Measurements from ENCODE around the gene ZHX3.
"Not testable (repeated sequence)": the region's sequence is repeated elsewhere in the genome, so short reads cannot be mapped to it uniquely, and the experiment has no call there.

The ZHX3 gene

DNA sequence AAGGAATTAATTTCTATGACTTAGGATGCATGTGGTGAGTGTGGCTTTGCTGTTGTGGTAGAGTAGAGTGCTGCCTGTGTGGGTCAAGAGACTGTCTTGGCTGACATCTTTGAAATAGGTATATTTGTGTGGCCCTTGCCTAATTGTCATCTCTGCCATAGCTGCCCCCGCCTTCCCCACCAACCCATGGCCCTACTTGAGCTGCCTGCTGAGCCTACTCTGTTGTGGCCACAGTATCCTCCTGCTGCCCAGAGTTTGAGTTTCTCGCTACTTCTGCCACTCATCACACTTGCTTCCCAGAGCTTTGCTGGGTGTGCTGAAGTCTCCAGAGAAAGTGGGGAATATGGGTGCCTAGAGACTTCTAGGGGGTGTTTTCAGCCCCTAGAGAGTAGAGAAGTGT, 172.2 kb downstream of the ZHX3 start:
- DNase-seq: no peak

DNA sequence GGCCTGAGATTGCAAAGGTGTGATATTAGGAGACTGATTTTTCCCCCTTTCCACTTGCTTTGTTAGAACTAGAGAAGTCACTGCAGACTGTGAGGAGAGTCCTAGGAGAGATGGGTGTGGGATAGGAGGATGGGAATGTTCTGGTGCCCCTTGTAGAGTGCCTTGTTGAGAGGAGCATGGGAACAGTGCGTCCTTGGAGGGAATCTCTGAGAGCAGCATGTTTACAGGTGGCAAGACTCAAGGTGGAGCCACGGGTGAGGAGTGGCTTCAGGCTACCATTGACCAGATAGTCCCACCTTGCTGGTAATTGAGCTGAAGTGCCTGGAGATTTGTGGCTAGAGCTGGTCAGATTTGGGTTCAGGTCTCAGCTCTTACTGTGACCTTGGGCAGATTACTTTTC, 174.2 kb downstream of the ZHX3 start:
- no peak for DNase-seq

DNA sequence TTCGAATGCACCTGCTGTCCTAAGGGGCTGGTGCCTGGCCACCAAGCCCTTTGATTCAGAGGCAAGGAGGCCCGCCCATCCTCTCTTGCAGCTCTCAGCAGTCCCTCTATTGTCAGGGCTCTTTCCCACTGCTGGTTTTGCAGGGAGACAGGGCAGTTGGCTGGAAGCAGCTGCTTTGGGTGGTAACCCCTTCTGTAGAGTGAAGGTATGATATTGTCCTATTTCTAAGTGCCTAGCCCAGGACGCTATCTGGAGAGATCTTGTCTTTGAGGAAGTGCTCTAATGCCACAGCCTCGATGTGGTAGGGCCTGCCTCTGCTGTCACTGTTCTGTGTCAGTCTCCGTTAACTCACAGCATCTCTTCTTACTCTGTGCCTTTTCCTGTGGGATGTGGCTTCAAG, 174.6 kb downstream of the ZHX3 start:
- DNase-seq: no peak

DNA sequence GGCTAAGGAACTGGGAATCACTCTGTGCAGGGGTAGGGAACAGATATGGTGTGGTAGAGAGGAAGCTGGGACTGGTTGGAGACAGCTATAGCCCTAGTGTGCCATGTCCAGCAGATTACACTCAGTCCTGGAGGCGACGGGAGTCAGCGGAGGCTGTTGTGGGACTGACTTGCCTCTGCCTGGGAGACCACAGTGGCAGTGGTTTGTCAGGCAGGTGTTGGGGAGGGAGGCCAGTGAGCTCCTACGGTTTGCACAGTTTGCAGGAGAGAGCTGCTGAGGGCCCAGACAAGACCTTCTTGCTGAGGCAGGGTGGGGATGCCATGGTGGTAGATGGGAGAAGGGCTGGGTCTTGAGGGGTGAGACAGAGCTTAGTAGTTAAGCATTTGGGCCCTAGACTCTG, 175.3 kb downstream of the ZHX3 start:
- DNase-seq: no peak

- DNase-seq: no peak
Observed at GRCh38 chr20:41141153-41141815, 176.2 kb downstream of the ZHX3 start.

DNA sequence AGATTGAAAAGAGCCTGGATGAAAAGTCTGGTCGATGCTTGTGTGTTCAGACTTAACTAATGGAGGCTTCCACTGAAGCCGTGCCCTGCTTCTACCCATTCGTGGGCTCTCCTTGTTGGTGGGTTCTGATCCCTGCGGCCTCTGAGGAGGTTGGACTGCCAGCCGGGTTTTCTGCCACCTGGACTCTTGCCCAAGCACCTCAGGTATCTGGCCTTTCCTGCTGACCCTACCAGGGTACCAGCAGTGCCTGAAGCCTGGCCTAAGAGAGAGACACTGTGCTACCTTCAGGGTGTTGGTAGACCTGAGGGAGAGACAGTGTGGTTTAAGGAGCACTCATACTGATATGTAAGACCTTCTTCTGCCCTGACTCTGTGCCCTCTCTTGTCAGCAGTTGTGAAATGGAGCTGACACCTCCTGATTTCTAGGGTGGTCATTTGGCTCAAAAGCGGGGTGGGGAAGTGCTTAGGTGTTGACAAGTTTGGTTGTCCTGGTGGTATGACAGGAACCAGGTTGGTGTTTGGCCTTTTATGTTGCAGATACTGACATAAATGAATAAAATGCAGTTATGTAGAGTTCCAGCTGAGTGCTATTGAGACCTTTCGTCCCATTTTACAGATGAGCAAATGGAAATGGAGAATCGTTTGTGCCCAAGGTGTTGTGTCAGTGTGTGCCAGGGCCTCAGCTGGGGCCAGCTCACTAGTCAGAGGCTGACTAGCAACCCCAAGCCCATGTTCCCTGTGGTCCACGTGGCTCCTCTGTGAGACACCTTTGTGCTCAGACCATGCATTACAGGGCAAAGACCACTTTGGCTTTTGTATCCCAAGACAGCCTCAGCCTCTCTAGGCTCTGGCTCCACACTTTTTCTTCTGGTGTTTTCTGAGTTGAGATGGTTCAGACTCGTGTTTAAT, 177.1 kb downstream of the ZHX3 start:
- DNase-seq: no peak

DNA sequence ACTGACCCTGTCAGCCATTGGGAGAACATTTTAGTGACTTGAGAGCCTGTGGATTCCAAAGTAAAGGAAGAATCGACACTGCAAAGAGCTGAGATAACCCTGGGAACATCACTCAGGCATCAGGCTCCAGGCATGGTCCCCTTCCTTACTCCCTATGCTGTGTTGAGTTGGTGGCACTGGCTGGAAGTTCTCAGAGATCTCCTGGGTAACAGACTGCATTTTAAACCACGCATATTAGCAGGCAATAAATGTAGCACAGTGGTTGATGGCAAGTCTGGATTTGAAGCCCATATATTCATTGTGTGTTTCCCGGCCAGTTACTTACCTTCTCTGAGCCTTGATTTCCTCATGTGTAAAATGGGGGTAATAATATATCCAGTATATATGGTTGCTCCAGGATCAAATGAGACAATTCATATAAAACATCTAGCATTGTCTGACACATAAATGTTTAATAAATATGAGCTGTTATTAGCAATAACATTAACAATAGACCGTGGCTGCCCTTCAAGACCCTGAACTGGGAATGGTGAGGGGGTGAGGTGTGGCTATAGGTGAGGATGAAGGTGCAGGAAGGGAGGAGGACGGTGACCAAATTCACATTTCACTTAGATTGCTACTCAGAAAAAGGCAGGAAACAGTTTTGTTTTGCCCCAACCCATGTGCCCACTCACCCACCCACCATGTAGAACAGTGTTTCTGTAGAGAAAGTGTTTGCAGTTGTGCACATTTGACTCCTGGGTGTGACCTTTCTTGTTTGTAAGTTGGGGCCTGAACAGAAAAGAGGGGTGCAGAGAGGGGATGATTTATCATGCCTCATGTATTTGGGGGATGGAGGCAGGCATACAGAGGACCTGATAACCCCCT, 178.1 kb downstream of the ZHX3 start:
- no peak for DNase-seq

DNA sequence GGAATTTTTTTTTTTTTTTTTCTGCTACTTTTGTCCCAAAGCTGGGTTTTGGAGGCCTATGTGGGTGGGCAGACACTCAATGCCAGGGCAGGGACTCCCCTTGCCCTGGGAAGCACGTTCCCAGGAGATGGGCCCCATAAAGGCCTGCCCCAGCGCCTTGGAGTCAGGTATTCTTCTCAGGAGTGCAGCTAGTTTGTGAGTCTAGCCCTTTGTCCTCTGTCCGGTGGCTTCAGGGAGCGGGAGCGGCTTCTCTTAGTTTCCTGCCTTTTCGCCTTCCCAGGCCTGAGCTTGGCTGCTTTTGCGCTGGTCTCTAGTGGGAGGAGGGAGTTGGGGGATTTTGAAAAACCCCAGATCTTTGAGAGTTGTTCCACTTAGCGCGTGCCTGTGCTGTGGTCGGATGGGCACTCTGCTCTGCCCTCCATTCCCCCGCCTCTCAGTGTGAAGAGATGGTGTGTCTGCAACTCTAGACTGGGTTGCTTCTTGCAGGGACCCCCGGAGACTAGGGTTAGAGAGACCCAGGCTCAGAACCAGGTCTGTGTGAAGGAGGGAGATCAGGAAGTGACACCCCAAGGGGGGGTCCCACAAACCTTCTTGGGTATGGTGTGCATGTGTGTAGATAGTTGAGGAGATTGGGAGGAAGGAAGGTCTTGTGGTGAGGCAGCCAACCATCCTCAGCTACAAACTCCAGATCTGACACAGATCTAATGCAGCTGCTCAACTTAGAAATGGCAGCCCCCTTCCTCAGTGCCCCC, 178.9 kb downstream of the ZHX3 start:
- no peak for DNase-seq

DNA sequence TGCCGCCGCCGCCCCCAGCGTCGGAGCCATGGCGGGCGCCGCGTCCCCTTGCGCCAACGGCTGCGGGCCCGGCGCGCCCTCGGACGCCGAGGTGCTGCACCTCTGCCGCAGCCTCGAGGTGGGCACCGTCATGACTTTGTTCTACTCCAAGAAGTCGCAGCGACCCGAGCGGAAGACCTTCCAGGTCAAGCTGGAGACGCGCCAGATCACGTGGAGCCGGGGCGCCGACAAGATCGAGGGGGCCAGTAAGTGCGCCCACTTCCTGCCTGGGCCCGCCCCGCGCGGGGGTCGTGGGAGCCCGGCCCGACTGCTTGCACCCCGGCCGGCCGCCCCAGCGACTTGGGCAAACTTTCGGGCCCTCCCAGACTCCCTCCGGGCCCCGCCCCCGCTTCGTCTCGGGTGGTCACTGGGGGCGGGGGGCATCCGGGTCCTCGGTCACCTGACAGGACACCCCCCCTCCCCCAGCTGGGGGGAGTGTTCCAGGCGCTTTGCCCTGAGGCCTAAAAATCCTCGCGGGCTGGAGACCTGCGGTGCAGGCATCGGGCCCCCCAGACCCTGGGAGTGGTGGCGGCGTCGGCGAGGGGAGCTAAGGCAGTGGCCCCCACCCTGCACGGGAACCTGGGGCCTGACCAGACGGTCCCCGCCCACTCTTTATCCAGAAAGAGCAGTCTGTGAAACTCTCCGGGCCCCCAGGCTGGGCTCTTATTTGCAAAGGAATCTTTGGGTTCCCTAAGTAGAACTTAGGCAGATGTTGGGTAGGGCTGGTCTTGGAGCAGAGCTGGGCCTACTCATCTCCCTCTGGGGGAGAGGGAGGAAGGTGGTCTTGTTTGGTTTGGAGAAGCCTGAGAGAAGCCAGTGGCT, 179.7 kb downstream of the ZHX3 start:
- DNase-seq: no peak

DNA sequence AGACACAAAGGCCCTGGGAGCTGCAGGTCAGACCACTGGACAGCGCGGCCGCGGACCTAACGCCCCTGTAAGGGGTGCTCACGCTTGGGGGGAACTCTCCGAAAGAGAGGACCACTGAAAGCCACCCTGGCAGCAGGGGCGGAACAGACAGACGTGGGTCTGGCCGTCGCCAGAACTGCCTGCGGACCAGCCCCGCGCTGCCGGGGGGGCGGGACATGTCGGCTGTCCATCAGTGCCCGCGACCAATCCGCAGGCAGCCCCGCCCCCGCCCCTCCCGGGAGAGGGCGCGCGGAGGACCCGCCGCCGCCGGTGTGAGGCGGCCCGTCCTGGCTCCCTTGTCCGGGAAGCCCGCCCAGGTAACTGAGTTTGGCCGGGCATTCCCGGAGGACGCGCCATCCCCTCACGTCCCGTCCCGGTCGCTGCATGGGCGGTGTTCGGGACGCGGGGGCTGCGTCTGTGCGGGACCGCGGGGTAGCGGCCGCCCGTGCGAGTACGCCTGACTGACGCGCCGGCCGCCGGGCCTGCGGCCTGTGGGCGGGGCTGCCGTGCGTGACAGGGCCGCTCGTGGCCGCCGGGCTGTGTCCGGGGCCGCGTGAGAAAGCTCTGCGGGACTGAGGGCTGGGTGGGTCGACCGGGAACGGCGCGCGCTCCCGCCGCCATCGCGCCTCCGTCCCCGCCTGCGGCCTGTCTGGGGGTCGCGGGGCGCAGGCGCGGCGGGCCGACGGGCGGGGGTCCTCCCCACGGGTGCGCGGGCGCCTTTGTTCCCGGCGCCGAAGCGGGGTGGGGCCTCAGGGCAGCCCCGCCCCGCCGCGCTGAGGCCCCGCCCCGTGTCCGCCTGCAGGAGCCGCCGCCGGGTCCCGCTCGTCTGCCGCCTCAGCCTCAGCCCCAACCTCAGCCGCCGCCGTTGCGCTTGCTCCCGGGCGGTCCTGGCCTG, 180.6 kb downstream of the ZHX3 start, which contains the start of gene PLCG1:
Gene PLCG1, plus strand, starts transcription at position 864 of the 934 bp plus-strand sequence. CDS start 99 bp downstream, outside the sequence.
- DNase-seq: no peak

- no peak for DNase-seq
Observed at GRCh38 chr20:41135888-41136679, 181.4 kb downstream of the ZHX3 start.

DNA sequence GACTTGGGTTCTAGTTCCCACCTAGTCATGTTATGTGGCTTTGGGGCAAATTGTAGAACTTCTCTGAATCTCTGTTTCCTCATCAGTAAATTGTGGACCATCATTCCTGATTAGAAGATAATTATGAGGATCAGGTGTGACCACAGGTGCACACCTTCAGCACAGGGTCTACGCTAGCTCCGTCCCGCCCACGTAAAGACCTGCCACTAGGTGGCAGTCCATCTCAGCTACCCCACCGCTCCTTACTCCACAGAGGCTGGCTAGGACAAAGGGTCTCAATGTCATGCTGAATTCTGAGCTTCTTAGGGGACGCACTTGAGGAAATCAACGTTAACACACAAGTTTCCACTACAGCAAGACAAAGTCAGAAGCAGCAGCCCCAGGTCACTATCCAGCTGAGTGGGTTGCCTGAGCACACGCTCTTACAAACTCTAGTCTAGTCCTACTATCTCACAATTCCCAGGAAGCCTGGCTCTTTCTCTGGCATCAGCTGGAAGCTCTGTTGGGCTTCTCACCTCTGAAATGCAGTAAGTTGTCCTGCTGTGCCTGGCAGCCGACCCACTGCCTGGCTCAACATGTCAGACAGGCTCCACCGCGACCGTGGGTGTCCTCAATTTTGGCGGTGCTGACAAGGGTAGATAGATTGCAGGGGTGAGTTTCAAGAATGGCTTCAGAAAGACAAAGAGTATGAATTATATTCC, 182.2 kb downstream of the ZHX3 start:
- no peak for DNase-seq

DNA sequence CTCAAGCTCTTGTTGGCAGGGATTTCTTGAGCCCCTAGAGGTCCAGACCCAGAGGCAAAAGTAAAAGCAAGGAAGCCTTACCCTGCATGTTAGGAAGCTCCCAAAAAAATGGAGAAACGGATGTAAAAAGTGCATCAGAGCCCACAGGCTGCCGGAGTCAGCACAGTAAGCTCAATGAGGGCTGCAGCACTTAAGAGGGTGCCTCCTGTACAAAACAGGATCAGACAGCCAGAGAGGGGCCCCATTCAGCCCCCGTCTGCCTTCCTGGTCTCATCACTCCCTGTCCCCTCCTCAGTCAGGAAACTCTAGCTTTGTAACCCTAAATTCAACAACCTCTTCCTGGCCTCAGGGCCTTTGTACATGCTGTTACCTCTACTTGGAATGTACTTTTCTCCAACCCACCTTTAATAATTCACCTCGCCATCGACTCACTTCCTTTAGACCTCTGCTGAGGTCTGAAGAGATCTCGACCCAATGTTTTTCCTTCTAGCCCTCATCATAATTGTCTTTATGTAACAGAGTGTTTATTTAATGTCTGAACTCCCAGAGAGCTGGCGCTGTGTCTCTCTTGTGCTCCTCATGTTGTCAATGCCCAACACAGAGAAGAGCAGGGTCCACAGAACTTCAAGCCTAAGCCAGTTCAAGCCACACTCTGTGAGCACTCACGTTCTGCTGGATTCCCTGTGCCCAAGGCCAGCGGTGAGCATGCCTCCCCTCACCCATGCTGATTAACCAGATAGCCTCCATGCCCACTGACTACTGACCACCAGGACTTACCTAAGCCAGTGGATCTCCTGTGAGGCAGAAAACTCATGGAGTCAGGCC, 183.0 kb downstream of the ZHX3 start:
- DNase-seq: no peak

DNA sequence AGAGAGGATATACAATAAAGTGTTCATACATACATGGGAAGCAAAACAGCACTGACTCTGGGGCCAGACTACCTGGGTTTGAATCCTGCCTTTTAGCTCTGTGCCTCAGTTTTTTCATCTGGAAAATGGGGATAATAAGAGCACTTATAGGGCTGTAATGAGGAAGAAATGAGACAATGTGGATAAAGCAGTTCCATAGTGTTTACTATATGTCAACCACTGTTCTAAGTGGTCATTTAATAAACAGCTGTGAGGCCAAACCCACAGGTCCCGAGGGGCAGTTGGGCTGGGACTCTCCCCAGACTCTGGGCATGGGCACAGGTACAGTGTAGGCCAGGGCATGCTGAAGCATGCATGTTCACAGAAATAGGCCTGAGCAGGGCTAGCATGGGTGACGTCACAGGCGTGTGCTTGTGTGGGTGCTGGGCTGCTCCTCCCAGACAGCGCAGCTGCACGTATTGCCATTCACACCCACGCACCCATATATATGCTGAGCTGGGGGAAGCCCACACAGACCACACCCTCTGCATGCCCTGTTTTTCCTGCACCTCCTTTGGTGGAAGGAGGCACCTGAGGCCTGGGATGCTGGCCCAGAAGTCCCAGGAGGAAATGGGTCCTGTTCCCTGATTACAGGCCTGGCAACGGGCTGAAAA, 183.7 kb downstream of the ZHX3 start:
- no peak for DNase-seq

DNA sequence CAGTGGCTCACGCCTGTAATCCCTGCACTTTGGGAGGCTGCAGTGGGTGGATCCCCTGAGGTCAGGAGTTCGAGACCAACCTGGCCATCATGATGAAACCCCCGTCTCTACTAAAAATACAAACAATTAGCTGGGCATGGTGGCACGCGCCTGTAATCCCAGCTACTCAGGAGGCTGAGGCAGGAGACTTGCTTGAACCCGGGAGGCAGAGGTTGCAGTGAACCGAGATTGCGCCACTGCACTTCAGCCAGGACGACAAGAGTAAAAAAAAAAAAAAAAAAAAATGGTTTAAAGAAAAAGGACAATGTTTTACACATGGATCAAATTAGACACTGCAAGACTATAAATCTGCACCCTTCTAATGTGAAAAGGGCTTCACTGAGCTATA, 185.1 kb downstream of the ZHX3 start:
- not testable (repeated sequence) for DNase-seq

DNA sequence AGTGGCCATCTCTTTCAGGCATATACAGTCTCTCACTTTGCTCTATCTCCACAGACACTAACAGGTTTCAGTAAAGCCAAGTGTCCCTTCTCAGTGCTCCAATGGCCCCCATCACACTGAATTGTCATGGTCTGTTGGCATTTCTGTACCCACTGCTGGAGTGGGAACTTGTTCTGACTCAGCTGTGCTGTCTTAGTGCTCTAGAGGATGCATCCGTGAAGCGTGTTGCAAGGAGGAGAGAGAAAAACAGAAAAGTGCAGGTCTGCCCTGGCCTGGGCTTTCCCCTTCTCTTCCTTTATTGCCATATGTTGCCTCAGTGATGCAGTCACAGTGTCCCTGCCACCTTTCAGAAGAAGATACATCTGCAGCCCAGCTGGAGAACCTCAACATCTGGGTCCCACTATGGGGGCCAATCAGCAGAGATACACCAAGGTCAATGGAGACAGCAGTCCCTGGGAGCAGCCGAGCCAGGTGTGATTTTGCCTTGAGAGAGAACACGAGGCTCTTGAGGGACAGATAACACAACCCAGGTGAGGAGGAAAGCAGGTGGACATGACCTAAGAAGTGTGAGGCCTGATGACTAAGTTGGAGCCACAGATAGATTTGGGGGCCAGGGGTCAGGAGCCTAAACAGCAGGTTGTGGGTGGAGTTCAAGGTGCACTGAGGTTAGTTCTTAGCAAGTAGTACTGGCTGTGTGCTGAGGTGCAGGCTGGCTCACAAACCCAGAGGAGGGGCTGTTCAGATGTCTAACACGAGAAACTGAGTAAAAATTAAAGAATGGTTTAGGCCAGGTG, 185.7 kb downstream of the ZHX3 start:
- DNase-seq: no peak
